OCI-LY7 (cell line): Measurements from ENCODE around the gene GALNT2. TPM values are rescaled to one million over a fixed set of nuclear protein-coding genes. Genes with fewer than 3 reads are reported as not detected.

Source experiments
- BruUV-seq: library from RNA; stranded (reverse); fragments of 400-500 nt; replicated peaks from 2 replicates; lab custom pipeline; 2021; lab: Mats Ljungman, UMichigan
- CTCF ChIA-PET: fragments of 300-600 bp; sonication (Branson Sonifier 250); formaldehyde crosslinking; loops from one replicate; lab custom pipeline; 2022; ENCODE audit warnings: antibody characterized with exemption; ENCODE audit not compliant: unreplicated experiment; lab: Charles Lee
- POLR2A ChIA-PET: fragments of 300-600 bp; sonication (Branson Sonifier 250); formaldehyde crosslinking; loops from one replicate; lab custom pipeline; 2022; ENCODE audit warnings: antibody characterized with exemption; lab: Charles Lee
- DNase-seq: peaks from one replicate; pipeline ENCODE4 v3.0.0-alpha.2; 2015; ENCODE audit warnings: low spot score
- H2AFZ ChIP-seq: fragments of 200-600 bp; sonication (generic), shearing (Covaris generic); 2 replicates; pipeline ENCODE4 v1.6.1; 2014; ENCODE audit warnings: mild to moderate bottlenecking, antibody characterized with exemption, low read length, moderate library complexity
- H3K27ac ChIP-seq: fragments of 200-600 bp; sonication (generic); 2 replicates; pipeline ENCODE4 v1.5.1; 2014; ENCODE audit warnings: mixed run types, low read depth, mild to moderate bottlenecking, moderate library complexity, low read length, inconsistent platforms; ENCODE audit not compliant: poor library complexity, severe bottlenecking
- H3K36me3 ChIP-seq: fragments of 200-600 bp; sonication (generic); 2 replicates; pipeline ENCODE4 v1.6.1; 2014; ENCODE audit warnings: mild to moderate bottlenecking, antibody characterized with exemption, low read length, moderate library complexity, mixed read lengths; ENCODE audit not compliant: insufficient read depth
- H3K4me1 ChIP-seq: fragments of 200-600 bp; sonication (generic); 2 replicates; pipeline ENCODE4 v1.5.1; 2014; ENCODE audit warnings: mild to moderate bottlenecking, low read length; ENCODE audit not compliant: insufficient read depth, poor library complexity, severe bottlenecking
- H3K4me2 ChIP-seq: fragments of 200-600 bp; sonication (generic); 2 replicates; pipeline ENCODE4 v1.6.1; 2014; ENCODE audit warnings: mild to moderate bottlenecking, low read length
- H3K4me3 ChIP-seq: fragments of 200-600 bp; sonication (generic); 2 replicates; pipeline ENCODE4 v1.5.1; 2014; ENCODE audit warnings: mild to moderate bottlenecking, low read depth, low read length; ENCODE audit not compliant: poor library complexity, severe bottlenecking
- H3K79me2 ChIP-seq: fragments of 200-600 bp; sonication (generic); 2 replicates; pipeline ENCODE4 v1.6.1; 2016; ENCODE audit warnings: low read depth, mild to moderate bottlenecking, low read length, moderate library complexity, mixed read lengths; ENCODE audit not compliant: insufficient read depth
- H3K9me2 ChIP-seq: fragments of 200-600 bp; sonication (generic); 2 replicates; pipeline ENCODE4 v1.6.1; 2016; ENCODE audit warnings: mild to moderate bottlenecking, low read length, mixed read lengths; ENCODE audit not compliant: insufficient read depth
- H3K9me3 ChIP-seq: fragments of 200-600 bp; sonication (generic); 2 replicates; pipeline ENCODE4 v1.6.1; 2014; ENCODE audit warnings: mild to moderate bottlenecking, mixed run types, low read length, mixed read lengths
- H4K20me1 ChIP-seq: fragments of 200-600 bp; sonication (generic); 2 replicates; pipeline ENCODE4 v1.6.1; 2014; ENCODE audit warnings: mild to moderate bottlenecking, antibody characterized with exemption, low read length, moderate library complexity, mixed read lengths; ENCODE audit not compliant: insufficient read depth
- CTCF ChIP-seq: fragments of 200-600 bp; sonication (generic); conservative IDR thresholded peaks from 2 replicates; pipeline ENCODE4 v1.5.1; 2014; ENCODE audit warnings: mild to moderate bottlenecking, antibody characterized with exemption, low read length, moderate library complexity, mixed read lengths
- EZH2phosphoT487 ChIP-seq: fragments of 200-600 bp; sonication (generic); IDR thresholded peaks from 2 replicates; pipeline ENCODE4 v1.6.1; 2018; ENCODE audit warnings: low read depth, borderline replicate concordance, mild to moderate bottlenecking, mixed run types, antibody characterized with exemption, low read length, moderate library complexity, mixed read lengths
- intact Hi-C: fragments of 100-400 bp; cut with micrococcal nuclease; formaldehyde crosslinking; loops from one replicate; pipeline ENCODE4 v1.10.0; 2022; ENCODE audit not compliant: unreplicated experiment
- total RNA-seq, 2 experiments: library from RNA; depleted of rRNA in 1 of 2; stranded (reverse); fragments of >200 nt in 1 of 2; shearing (Covaris generic) in 1 of 2; gene quantifications; 2 replicates each; pipeline ENCODE4 v1.2.3, GENCODE V29; 2014 to 2022

Gene GALNT2
- total RNA-seq, 2 experiments from 2014 or later = 29.9 to 67.3 TPM

- H3K36me3 ChIP-seq = peaks cover 8% of the 10 kb centered on the region; the same call in 1 of the 2 replicates
- H3K9me2 ChIP-seq = no peaks in the 10 kb centered on the region
- DNase-seq = no peak
- no peaks in the 10 kb centered on the region for H3K79me2 ChIP-seq
- BruUV-seq = no TSS peak
- intact Hi-C loops = no loop called here
- POLR2A ChIA-PET = interaction anchor here (0.7 to 1.3 kb wide), 3 partner anchors 9 to 281 kb away, joined by 3 to 4 read pairs (median 3); no protein-coding TSS in a partner anchor
- no peak overlapping the region for H3K27ac ChIP-seq
- H3K4me1 ChIP-seq = peaks cover 5% of the 10 kb centered on the region
- CTCF ChIA-PET = no interaction called here
- H2AFZ ChIP-seq = no peak overlapping the region
- no peak overlapping the region for H3K4me2 ChIP-seq
- no peak for TF ChIP-seq CTCF
- no peak for TF ChIP-seq EZH2phosphoT487
- no peaks in the 10 kb centered on the region for H3K9me3 ChIP-seq
- no peaks in the 10 kb centered on the region for H4K20me1 ChIP-seq
- H3K4me3 ChIP-seq = no peak overlapping the region
Observed at GRCh38 chr1:230200276-230200675, 133.2 kb downstream of the GALNT2 start.

DNA sequence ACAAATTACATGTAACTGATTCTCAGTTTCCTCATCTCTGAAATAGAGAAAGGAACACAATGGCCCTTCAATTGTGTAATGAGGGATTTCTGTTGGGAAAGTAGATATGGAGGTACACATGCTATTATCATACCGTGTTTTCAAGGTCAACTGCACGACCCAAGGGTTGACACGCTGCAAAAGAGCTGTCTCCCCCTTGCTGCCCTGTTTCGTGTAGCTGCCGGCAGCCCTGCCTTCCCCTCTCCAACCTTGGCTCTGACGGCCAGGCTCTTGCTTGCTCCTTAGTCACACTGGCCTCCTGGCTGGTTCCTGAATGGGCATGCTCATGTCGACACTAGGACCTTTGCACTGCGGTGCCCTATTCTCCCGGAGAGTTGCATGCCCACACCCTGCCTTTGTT lies 134.4 kb downstream of the GALNT2 start:
- no peaks in the 10 kb centered on the region for H3K9me3 ChIP-seq
- no peak for TF ChIP-seq CTCF
- TF ChIP-seq EZH2phosphoT487 = no peak
- H3K36me3 ChIP-seq = peaks cover 15% of the 10 kb centered on the region
- H3K4me1 ChIP-seq = peaks cover 5% of the 10 kb centered on the region
- POLR2A ChIA-PET = interaction anchor here (0.8 to 1.2 kb wide), 2 partner anchors 78 to 282 kb away, joined by 3 read pairs; no protein-coding TSS in a partner anchor
- no peak overlapping the region for H2AFZ ChIP-seq
- H3K4me3 ChIP-seq = no peak overlapping the region
- H3K9me2 ChIP-seq = no peaks in the 10 kb centered on the region
- no peaks in the 10 kb centered on the region for H3K79me2 ChIP-seq
- H3K4me2 ChIP-seq = no peak overlapping the region
- no peaks in the 10 kb centered on the region for H4K20me1 ChIP-seq
- H3K27ac ChIP-seq = no peak overlapping the region
- intact Hi-C loops = no loop called here
- DNase-seq = no peak
- BruUV-seq = no TSS peak
- CTCF ChIA-PET = no interaction called here

DNA sequence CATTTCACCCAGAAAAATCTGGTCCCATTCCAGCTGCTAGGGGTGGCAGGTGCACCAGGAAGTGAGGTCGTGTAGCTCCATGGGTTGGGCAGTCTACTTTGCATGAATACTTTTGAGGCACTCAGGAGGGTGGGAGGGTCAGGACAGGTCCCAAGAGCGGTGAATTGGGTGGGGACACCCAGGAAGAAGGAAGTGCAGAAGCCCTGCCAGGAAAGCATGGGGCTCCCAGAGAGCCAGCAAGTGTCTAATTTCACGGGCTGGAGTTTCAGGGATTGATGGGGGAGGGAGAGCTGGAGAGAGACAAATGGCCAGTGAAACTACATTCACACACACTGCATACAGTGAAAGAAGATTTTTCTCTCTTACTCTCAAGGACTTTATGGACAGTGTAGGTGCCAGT lies 137.8 kb downstream of the GALNT2 start:
- Histone ChIP-seq H3K9me2 (no peaks in the 10 kb centered on the region), H4K20me1 (no peaks in the 10 kb centered on the region; the same call in 1 of the 2 replicates), H2AFZ (no peak overlapping the region), H3K36me3 (peaks cover 15% of the 10 kb centered on the region), H3K4me1 (peaks cover 12% of the 10 kb centered on the region), H3K79me2 (no peaks in the 10 kb centered on the region), H3K4me2 (no peak overlapping the region), H3K4me3 (no peak overlapping the region), H3K27ac (no peak overlapping the region), H3K9me3 (no peaks in the 10 kb centered on the region)
- TF ChIP-seq EZH2phosphoT487 (no peak), CTCF (no peak)
- BruUV-seq = no TSS peak
- no peak for DNase-seq
- POLR2A ChIA-PET = interaction anchor here (0.6 to 1.1 kb wide), 5 partner anchors 9 to 113 kb away, joined by 3 to 4 read pairs (median 3); no protein-coding TSS in a partner anchor
- CTCF ChIA-PET = interaction anchor here (1.0 kb wide), 1 partner anchor 12 kb away, joined by 3 read pairs; no protein-coding TSS in a partner anchor
- intact Hi-C loops = no loop called here
